OCI-M2 (cell line): ENCODE data around the gene CADPS.

Experiments used
- DNase-seq: peaks from one replicate; lab custom pipeline; 2025; ENCODE audit not compliant: unreplicated experiment; lab: John Stamatoyannopoulos, UW

Gene CADPS

GRCh38 chr3:62873761-62874710, 1.2 kb downstream of the CADPS start:
- no peak for DNase-seq

GRCh38 chr3:62873451-62873760, 1.8 kb downstream of the CADPS start:
- DNase-seq, result no peak

DNA sequence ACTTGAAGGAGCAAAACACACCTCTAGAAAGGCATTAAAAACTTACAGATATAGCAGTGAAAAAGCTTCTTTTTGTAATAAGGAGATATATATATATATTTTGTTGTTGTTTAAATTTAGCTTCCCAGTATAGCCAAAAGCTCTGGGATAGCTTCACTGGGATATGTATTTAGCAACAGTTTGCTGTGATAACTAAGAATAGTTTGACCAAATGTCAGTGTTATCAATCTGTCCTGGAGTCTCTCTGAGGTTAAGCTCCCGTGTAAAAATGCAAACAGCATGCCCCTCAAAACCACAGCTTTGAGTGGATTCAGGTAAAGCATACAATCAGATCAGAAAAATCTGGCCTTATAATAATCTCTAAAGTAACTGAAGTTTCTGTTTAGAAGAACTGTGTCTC, 2.9 kb downstream of the CADPS start:
- no peak for DNase-seq

GRCh38 chr3:62870321-62870720, 4.9 kb downstream of the CADPS start:
- DNase-seq, result no peak

DNA sequence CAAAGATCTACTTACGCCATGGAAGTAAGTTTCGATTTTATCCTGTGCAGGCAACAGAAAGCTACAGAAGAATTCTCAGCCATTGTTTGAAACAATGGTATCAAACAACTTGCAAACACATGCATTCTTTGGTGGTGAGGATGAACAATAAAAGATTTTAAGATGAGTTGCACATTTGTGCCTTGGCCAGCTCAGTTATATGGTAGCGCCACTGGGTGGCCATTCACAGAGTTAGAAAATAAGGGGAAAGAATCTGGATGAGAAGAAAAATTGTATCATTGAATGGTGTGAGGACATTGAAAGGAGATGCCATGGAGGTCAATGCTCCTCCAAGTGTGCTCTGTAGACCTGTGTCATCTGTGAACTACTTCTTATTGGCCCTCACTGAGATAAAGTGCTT, 11.6 kb downstream of the CADPS start:
- DNase-seq, result no peak

GRCh38 chr3:62859203-62859791, 15.9 kb downstream of the CADPS start:
- DNase-seq, result no peak

DNA sequence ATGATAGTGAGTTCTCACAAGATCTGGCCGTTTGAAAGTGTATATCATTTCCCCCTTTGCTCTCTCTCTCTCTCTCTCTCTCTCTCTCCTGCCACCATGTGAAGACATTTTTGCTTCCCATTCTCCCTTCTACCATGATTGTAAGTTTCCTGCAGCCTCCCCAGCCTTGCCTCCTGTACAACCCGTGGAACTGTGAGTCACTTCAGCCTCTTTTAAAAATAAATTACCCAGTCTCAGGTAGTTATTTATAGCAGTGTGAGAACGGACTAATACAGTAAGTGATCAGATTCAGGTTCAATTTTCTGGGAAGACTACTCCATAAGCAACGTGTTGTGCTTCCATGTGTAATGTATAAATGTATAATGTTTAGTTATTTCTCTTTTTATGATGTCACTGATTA, 29.2 kb downstream of the CADPS start:
- DNase-seq, result no peak

DNA sequence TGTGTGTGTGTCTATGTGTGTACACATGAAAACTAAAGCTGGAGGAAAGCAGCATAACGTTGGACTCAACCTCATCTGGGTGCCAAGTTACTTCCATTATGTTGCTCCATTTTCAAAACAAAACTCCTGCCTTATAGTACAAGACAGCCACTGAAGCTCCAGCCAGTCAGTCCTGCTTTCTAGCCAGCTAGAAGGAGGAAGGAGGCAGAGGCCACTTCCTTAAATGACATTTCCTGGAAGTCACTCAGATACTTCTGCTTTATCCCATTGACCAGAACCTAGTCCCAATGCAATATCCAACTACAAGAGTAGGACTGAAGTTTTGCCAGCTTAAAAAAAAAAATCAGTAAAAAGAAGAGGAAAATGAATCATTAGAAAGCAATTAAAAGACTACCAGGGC, 31.7 kb downstream of the CADPS start:
- DNase-seq, result no peak

GRCh38 chr3:62839748-62840147, 35.5 kb downstream of the CADPS start:
- no peak for DNase-seq

GRCh38 chr3:62837145-62837787, 38.0 kb downstream of the CADPS start:
- no peak for DNase-seq

DNA sequence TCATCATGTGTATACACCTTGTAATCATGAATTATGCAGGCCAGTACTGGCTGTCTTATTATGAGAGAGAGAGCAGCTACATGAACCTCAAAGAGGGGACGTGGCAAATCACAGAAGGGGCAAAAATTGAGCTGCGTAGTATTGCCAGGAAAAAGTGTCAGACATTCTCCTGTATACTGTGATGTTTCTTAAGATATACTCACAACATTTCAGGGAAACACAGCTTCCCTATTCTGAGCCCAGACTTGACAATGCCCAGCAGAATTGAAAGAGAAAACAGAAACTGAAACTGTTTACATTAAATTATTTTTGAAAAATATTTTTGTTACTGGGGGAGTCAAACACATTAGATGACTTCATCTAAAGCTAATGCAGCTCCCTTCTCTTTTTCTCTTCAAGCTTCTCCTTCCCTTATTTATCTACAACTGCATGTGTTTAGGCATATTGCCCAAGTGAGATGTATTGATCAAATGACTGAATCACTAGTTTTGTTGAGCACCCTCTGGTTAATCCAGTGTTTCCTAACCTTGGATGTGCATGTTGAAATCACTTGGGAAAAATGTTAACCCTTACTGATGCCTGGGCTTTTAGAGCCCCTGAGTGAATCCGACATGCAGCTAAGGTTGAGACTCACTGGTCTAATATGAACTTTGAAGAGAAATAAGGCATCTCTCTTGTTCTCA, 39.5 kb downstream of the CADPS start:
- no peak for DNase-seq

- DNase-seq, result no peak
Observed at GRCh38 chr3:62833538-62833937, 41.7 kb downstream of the CADPS start.

DNA sequence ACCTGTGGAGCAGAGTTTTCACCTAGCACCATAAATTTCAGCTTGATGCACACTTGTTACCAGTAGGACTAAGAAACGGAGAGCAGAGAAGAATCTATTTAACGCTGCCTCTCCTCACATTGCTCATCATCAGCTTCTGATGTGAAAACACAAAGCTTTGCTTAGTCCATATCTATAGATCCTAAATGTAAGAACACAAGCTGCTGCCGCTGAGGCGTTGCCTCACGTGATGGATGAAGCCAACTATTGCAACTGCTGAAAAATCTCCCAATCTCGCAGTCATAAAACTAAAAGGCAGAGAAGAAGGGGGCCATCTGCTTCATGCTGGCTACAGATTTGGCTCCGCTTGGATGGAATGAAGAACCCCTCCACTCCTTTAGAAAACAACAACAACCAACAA, 42.7 kb downstream of the CADPS start:
- no peak for DNase-seq

DNA sequence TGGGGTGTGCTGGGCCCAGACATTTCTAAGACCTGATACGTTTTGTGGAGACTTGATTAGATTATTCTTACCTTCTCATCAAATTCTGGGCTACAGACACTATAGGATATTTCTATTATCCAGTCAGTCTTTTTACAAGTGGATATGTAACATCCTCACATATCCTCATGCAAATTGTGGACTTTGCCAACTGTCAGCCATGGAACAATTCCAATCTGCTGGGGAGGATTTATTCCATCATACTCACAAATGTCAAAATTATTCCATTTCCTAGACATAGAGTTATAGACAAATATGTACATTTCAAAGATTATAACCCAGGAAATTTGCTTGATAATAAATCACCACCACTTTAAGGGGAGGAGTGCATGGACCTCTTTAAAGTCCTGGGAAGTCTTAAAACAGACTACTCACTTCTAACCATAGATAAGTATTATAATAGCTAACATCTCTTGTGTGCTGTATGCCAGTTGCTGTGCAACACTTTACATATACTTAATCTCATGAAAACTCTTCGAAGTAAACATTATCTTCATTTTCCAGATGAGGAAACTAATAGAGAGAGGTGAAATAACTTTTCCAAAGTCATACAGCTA, 44.4 kb downstream of the CADPS start:
- no peak for DNase-seq

DNA sequence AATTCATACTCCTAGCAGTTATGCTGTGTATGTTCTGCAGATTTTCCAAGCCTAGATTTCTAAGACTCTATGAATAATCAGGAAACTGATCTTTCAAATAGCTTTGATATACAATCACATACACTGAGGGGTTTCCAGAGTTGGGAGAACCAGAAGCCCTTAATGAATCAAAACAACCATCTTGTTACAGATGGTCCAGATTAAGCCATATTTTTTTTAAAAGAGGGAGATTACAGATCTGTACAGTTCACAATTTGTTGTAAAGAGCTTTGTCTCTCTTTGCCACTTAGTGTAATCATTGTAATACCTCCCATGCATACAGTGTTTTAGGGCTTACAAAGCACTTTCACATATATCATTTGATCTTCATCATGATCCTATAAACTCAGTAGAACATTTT, 47.7 kb downstream of the CADPS start:
- DNase-seq, result no peak

GRCh38 chr3:62824965-62825592, 50.1 kb downstream of the CADPS start:
- no peak for DNase-seq

- DNase-seq, result no peak
Observed at GRCh38 chr3:62823461-62824050, 51.7 kb downstream of the CADPS start.

DNA sequence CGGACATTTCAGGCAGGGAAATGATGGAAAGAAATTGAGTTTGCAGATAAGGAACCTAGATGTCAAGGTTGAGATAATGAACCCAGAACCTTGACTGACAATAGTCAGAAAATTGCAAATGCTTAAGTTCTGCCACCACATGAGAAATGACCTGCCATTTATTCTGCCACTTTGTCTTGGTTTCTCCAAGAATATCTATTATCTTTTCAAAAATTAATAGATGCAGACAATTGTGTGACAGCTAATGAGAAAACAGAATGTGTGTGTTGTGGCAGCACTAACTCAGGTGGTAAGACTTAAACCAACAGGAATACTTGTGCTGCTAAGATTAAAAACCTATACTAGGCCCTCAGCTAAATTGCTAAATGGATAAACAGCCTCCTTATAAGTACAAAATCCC, 52.3 kb downstream of the CADPS start:
- no peak for DNase-seq

- no peak for DNase-seq
Observed at GRCh38 chr3:62818347-62818746, 56.9 kb downstream of the CADPS start.

- DNase-seq, result no peak
Observed at GRCh38 chr3:62817678-62818077, 57.5 kb downstream of the CADPS start.
